Measurements from ENCODE around the gene EPHA4. TPM values are rescaled to one million over a fixed set of nuclear protein-coding genes. Genes with fewer than 3 reads are reported as not detected.

The EPHA4 gene
- total and polyA plus RNA-seq, 2 donors (not counting 1 experiment from before 2014, with no cell fraction given), result 10.7 to 54.9 TPM

GRCh38 chr2:221562226-221562625 lies 9.9 kb downstream of the EPHA4 start:
- POLR2A ChIA-PET, result interaction anchor here (0.7 kb wide), 1 partner anchor 14 kb away, joined by 5 read pairs; no protein-coding TSS in a partner anchor

GRCh38 chr2:221561770-221562169 lies 10.3 kb downstream of the EPHA4 start:
- no peaks in the 10 kb centered on the region for H3K9me3 Mint-ChIP-seq (ENCODE audit: insufficient read depth)
- no CpG with 5 or more reads among the region's 4 CpGs for WGBS (ENCODE audit: insufficient coverage)
- no peak overlapping the region for H3K27ac Mint-ChIP-seq
- Histone ChIP-seq H3K27me3 (replicated peaks in 1 of 4; ENCODE audit: control extremely low read depth in 1 of 4, control insufficient read depth in 3 of 4, insufficient read depth in 4 of 4, low read length in 3 of 4) (no peaks in the 10 kb centered on the region), H3K9me3 (ENCODE audit: control extremely low read depth in 1 of 3, control insufficient read depth in 2 of 3, insufficient read depth in 1 of 3, low read length in 2 of 3) (no peaks in the 10 kb centered on the region), H3K9ac (ENCODE audit: low read length) (no peak overlapping the region), H4K20me1 (ENCODE audit: control insufficient read depth, insufficient read depth, low read length, poor library complexity, severe bottlenecking) (no peaks in the 10 kb centered on the region), H3K4me2 (replicated peaks; ENCODE audit: low read depth, low read length, poor library complexity, severe bottlenecking) (no peak overlapping the region), H3K36me3 (replicated peaks in 1 of 2; ENCODE audit: control extremely low read depth in 1 of 2, control insufficient read depth in 1 of 2, extremely low read depth in 1 of 2, insufficient read depth in 2 of 2, low read length in 1 of 2) (no peaks in the 10 kb centered on the region), H2AFZ (ENCODE audit: insufficient read depth, low read depth, low read length, poor library complexity, severe bottlenecking) (no peak overlapping the region), H3K79me2 (ENCODE audit: control insufficient read depth, insufficient read depth, low read length) (peaks cover 12% of the 10 kb centered on the region), H3K27ac (ENCODE audit: low read length in 2 of 2) (no peak overlapping the region), H3K4me3 (ENCODE audit: control extremely low read depth in 1 of 5, extremely low read depth in 1 of 5, insufficient read depth in 1 of 5, low read depth in 2 of 5, low read length in 4 of 5) (no peak overlapping the region), H3K4me1 (ENCODE audit: control insufficient read depth in 2 of 2, insufficient read depth in 2 of 2, low read length in 2 of 2) (peaks cover 8 to 17% of the 10 kb centered on the region in 2 donors)
- ChIA-PET POLR2A (interaction anchor here (0.7 kb wide), 1 partner anchor 14 kb away, joined by 5 read pairs; no protein-coding TSS in a partner anchor), CTCF (interaction anchor here (0.7 kb wide), 2 partner anchors 644 to 814 kb away, joined by 3 read pairs; no protein-coding TSS in a partner anchor)
- no peaks in the 10 kb centered on the region for H3K27me3 Mint-ChIP-seq
- DNase-seq (no peak), ATAC-seq (ENCODE audit: low read depth) (no peak)
- TF ChIP-seq CTCF (IDR thresholded peaks at IDR 0.05), result no peak
- no peak overlapping the region for H3K4me3 Mint-ChIP-seq
- peaks cover 42% of the 10 kb centered on the region for H3K4me1 Mint-ChIP-seq
- intact Hi-C loops (cut with micrococcal nuclease), result no loop called here

More at GRCh38 chr2:221562226-221562625, 9.9 kb downstream of the EPHA4 start:
- intact Hi-C loops (cut with micrococcal nuclease), result no loop called here
- Histone ChIP-seq H3K36me3 (replicated peaks in 1 of 2; ENCODE audit: control extremely low read depth in 1 of 2, control insufficient read depth in 1 of 2, extremely low read depth in 1 of 2, insufficient read depth in 2 of 2, low read length in 1 of 2) (no peaks in the 10 kb centered on the region), H3K27me3 (replicated peaks in 1 of 4; ENCODE audit: control extremely low read depth in 1 of 4, control insufficient read depth in 3 of 4, insufficient read depth in 4 of 4, low read length in 3 of 4) (no peaks in the 10 kb centered on the region), H3K9ac (ENCODE audit: low read length) (no peak overlapping the region), H3K4me2 (replicated peaks; ENCODE audit: low read depth, low read length, poor library complexity, severe bottlenecking) (no peak overlapping the region), H2AFZ (ENCODE audit: insufficient read depth, low read depth, low read length, poor library complexity, severe bottlenecking) (no peak overlapping the region), H3K27ac (ENCODE audit: low read length in 2 of 2) (no peak overlapping the region), H3K9me3 (ENCODE audit: control extremely low read depth in 1 of 3, control insufficient read depth in 2 of 3, insufficient read depth in 1 of 3, low read length in 2 of 3) (no peaks in the 10 kb centered on the region), H3K4me1 (ENCODE audit: control insufficient read depth in 2 of 2, insufficient read depth in 2 of 2, low read length in 2 of 2) (peaks cover 8 to 17% of the 10 kb centered on the region in 2 donors), H3K4me3 (ENCODE audit: control extremely low read depth in 1 of 5, extremely low read depth in 1 of 5, insufficient read depth in 1 of 5, low read depth in 2 of 5, low read length in 4 of 5) (no peak overlapping the region), H3K79me2 (ENCODE audit: control insufficient read depth, insufficient read depth, low read length) (peaks cover 12% of the 10 kb centered on the region), H4K20me1 (ENCODE audit: control insufficient read depth, insufficient read depth, low read length, poor library complexity, severe bottlenecking) (no peaks in the 10 kb centered on the region)
- TF ChIP-seq EZH2 (IDR thresholded peaks at IDR 0.05; ENCODE audit: borderline replicate concordance, insufficient read depth, low read depth, low read length, poor library complexity, severe bottlenecking) (no peak), CTCF (IDR thresholded peaks at IDR 0.05) (no peak)
- Mint-ChIP-seq H3K27ac (no peak overlapping the region), H3K9me3 (ENCODE audit: insufficient read depth) (no peaks in the 10 kb centered on the region), H3K27me3 (no peaks in the 10 kb centered on the region), H3K4me1 (peaks cover 39% of the 10 kb centered on the region), H3K4me3 (no peak overlapping the region)
- DNase-seq (no peak), ATAC-seq (ENCODE audit: low read depth) (no peak)
- CTCF ChIA-PET, result interaction anchor here (0.7 kb wide), 2 partner anchors 644 to 815 kb away, joined by 3 read pairs; no protein-coding TSS in a partner anchor
- WGBS (ENCODE audit: insufficient coverage), result no CpG with 5 or more reads among the region's 1 CpG
